KMS-11 (cell line): ENCODE results near the gene ADAMTS10.
"Not testable (repeated sequence)": the region's sequence is repeated elsewhere in the genome, so short reads cannot be mapped to it uniquely, and the experiment has no call there.

Source experiments
- H2AFZ ChIP-seq: fragments of 200-600 bp; sonication (generic); 2 replicates; pipeline ENCODE4 v1.6.1; 2016; ENCODE audit warnings: antibody characterized with exemption, mixed run types, low read depth
- H3K27ac ChIP-seq: fragments of 200-600 bp; sonication (generic); 2 replicates; pipeline ENCODE4 v1.6.1; 2016; ENCODE audit warnings: mild to moderate bottlenecking, mixed run types
- H3K27me3 ChIP-seq: fragments of 200-600 bp; sonication (generic); 2 replicates; pipeline ENCODE4 v1.6.1; 2017; ENCODE audit warnings: mild to moderate bottlenecking, low read depth, mixed run types, moderate library complexity; ENCODE audit not compliant: insufficient read depth
- H3K36me3 ChIP-seq: fragments of 200-600 bp; sonication (generic); 2 replicates; pipeline ENCODE4 v1.6.1; 2017; ENCODE audit warnings: mild to moderate bottlenecking, mixed run types; ENCODE audit not compliant: insufficient read depth
- H3K4me1 ChIP-seq: fragments of 200-600 bp; sonication (generic); 2 replicates; pipeline ENCODE4 v1.6.1; 2016; ENCODE audit warnings: mild to moderate bottlenecking, low read depth, mixed run types; ENCODE audit not compliant: poor library complexity, severe bottlenecking
- H3K4me2 ChIP-seq: fragments of 200-600 bp; sonication (generic); 2 replicates; pipeline ENCODE4 v1.7.0; 2016; ENCODE audit warnings: mild to moderate bottlenecking, mixed run types
- H3K4me3 ChIP-seq: fragments of 200-600 bp; sonication (generic); IDR thresholded peaks from 2 replicates; pipeline ENCODE4 v1.6.1; 2017; ENCODE audit warnings: low read depth, low read length, mixed read lengths; ENCODE audit not compliant: insufficient read depth
- H3K79me2 ChIP-seq: fragments of 200-600 bp; sonication (generic); 2 replicates; pipeline ENCODE4 v1.6.1; 2016; ENCODE audit warnings: low read depth, mixed run types; ENCODE audit not compliant: insufficient read depth
- H3K9ac ChIP-seq: fragments of 200-600 bp; sonication (generic); 2 replicates; pipeline ENCODE4 v1.6.1; 2016; ENCODE audit warnings: mild to moderate bottlenecking, mixed run types
- H4K20me1 ChIP-seq: fragments of 200-600 bp; sonication (generic); 2 replicates; pipeline ENCODE4 v1.6.1; 2016; ENCODE audit warnings: mild to moderate bottlenecking, mixed run types; ENCODE audit not compliant: insufficient read depth
- TF ChIP-seq, protein P1 (sequence below): fragments of 200-600 bp; sonication (generic); conservative IDR thresholded peaks from 2 replicates; pipeline ENCODE4 v1.6.1; 2017; ENCODE audit warnings: low read depth, mild to moderate bottlenecking, antibody characterized with exemption, low read length, moderate library complexity, mixed read lengths

ADAMTS10 gene

DNA sequence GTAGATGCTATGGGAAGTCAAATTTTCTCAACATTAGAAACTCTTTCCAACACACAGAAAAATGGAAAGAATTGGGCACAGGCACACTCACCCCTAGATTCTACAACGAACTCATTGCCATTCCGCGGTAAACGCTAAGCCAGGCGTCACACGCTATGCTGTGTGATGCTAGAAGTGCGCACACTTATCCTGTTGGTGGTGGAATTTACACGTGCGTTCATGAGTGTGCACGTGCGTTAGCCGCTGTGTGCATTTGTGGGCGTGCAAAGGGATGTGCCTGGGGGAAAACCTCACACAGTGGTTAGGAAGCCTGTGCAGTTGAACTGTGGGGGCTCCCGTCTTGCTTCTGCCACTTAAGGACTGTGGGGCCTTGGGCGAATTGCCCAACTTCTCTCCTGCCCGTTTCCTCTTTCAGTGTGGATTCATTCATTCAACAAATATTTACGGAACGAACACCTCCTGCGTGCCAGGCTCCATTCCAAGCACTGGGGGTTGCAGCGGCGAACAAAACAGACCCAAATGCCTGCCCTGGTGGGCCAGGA lies 27.6 kb upstream of the ADAMTS10 start:
- TF ChIP-seq, protein P1, sequence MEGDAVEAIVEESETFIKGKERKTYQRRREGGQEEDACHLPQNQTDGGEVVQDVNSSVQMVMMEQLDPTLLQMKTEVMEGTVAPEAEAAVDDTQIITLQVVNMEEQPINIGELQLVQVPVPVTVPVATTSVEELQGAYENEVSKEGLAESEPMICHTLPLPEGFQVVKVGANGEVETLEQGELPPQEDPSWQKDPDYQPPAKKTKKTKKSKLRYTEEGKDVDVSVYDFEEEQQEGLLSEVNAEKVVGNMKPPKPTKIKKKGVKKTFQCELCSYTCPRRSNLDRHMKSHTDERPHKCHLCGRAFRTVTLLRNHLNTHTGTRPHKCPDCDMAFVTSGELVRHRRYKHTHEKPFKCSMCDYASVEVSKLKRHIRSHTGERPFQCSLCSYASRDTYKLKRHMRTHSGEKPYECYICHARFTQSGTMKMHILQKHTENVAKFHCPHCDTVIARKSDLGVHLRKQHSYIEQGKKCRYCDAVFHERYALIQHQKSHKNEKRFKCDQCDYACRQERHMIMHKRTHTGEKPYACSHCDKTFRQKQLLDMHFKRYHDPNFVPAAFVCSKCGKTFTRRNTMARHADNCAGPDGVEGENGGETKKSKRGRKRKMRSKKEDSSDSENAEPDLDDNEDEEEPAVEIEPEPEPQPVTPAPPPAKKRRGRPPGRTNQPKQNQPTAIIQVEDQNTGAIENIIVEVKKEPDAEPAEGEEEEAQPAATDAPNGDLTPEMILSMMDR, result no peak
- H3K4me3 ChIP-seq, result no peak overlapping the region
- no peaks in the 10 kb centered on the region for H3K4me1 ChIP-seq
- H3K79me2 ChIP-seq, result no peaks in the 10 kb centered on the region
- no peaks in the 10 kb centered on the region; the same call in 1 of the 2 replicates for H3K27me3 ChIP-seq
- no peak overlapping the region for H3K9ac ChIP-seq
- H2AFZ ChIP-seq, result no peak overlapping the region
- no peaks in the 10 kb centered on the region for H4K20me1 ChIP-seq
- H3K4me2 ChIP-seq, result no peak overlapping the region
- no peaks in the 10 kb centered on the region for H3K36me3 ChIP-seq
- no peak overlapping the region for H3K27ac ChIP-seq

DNA sequence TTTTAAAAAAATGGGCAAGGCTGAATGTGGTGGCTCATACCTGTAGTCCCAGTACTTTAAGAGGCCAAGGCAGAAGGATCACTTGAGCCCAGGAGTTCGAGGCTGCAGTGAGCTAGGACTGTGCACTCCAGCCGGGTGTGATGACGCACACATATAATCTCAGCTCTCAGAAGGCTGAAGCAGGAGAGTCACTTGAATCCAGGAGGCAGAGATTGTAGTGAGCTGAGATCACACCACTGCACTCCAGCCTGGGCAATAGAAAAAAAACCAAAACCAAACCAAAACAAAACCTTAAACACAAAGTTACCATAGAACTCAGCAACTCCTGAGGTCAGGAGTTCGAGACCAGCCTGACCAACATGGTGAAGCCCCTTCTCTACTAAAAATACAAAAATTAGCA lies 26.6 kb upstream of the ADAMTS10 start:
- not testable (repeated sequence) for H4K20me1 ChIP-seq, H3K79me2 ChIP-seq, H3K4me2 ChIP-seq, H3K36me3 ChIP-seq, H3K27ac ChIP-seq, H2AFZ ChIP-seq, H3K9ac ChIP-seq, H3K4me1 ChIP-seq, H3K27me3 ChIP-seq, H3K4me3 ChIP-seq

DNA sequence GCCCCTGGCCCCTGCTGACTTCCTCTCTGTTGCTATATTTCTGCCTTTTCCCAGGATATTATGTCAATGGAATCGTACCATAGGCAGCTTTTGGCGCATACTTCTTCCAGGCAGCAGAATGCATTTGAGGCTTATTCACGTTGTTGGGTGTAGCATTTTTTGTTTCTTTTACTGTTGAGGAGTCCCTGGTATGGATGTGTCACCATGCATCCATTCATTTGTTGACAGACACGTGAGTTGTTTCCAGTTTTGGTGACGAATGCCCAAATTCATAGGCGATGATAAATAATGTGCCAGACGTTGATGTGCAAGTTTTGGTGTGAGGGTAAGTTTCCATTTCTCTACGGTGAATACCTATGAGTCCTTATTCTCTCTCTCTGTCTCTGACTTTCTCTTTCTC lies 24.9 kb upstream of the ADAMTS10 start:
- Histone ChIP-seq H3K4me1 (no peaks in the 10 kb centered on the region), H3K36me3 (no peaks in the 10 kb centered on the region), H4K20me1 (no peaks in the 10 kb centered on the region), H3K27ac (no peak overlapping the region), H3K4me2 (no peak overlapping the region), H3K9ac (no peak overlapping the region), H3K27me3 (no peaks in the 10 kb centered on the region; the same call in 1 of the 2 replicates), H3K79me2 (no peaks in the 10 kb centered on the region), H3K4me3 (no peak overlapping the region), H2AFZ (no peak overlapping the region)
- TF ChIP-seq, protein P1, result no peak

DNA sequence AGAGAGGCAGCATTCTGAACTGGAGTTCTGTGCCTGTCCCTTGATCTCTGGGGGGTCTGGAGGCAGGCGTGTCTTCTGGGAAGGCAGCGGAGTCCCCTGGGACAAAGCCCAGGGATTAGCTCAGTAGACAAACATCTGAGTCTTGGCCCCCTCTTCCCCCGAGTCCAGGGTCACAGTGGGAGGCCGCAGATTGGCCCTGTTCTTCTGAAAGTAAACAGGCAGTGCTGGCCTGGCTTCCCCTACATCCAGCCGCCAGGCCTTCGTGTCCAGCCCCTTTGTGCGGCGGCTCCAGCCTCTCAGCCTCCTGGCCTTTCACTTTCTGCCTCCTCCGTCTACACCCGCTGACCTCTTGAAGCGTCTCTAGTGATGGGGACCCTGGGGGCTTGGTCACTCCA lies 20.9 kb upstream of the ADAMTS10 start:
- Histone ChIP-seq H4K20me1 (no peaks in the 10 kb centered on the region), H3K4me3 (no peak overlapping the region), H3K9ac (no peak overlapping the region), H3K4me1 (no peaks in the 10 kb centered on the region), H3K27me3 (no peaks in the 10 kb centered on the region; the same call in 1 of the 2 replicates), H3K27ac (no peak overlapping the region), H3K79me2 (no peaks in the 10 kb centered on the region), H3K4me2 (no peak overlapping the region), H3K36me3 (no peaks in the 10 kb centered on the region), H2AFZ (no peak overlapping the region)
- TF ChIP-seq, protein P1, result no peak

DNA sequence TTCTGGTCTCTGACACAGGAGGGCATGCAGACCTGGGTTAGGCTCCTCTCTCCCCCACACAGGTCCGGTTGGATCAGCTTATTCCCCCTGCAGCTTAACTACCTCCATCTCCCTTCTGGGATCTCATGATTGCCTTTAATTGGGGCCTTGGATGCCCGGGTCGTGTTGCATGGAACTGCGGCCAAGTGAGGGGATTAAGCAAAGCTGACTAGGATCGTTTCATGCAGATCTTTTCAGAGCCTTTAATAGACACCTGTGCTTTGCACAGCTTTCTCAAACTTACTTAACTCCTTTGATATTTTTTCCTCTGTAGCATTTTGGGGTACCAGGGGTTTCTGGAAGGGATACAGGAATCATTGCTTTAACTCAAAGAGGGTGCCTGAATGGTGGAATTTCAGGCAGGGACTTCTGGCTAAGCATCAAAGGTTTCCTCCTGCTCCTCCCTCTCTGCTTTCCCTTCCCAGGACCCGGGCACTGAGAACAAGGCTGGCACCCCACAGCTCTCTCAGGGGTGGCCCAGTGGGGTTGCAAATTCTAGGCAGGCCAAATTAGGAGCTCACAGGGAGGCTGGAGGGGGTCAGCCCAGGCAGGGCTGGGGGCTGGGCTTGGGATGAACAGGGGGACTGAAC lies 20.4 kb upstream of the ADAMTS10 start:
- no peaks in the 10 kb centered on the region for H3K36me3 ChIP-seq
- H3K4me3 ChIP-seq, result no peak overlapping the region
- TF ChIP-seq, protein P1, result no peak
- no peaks in the 10 kb centered on the region for H3K79me2 ChIP-seq
- no peaks in the 10 kb centered on the region; the same call in 1 of the 2 replicates for H3K27me3 ChIP-seq
- no peak overlapping the region for H3K9ac ChIP-seq
- no peak overlapping the region for H2AFZ ChIP-seq
- no peak overlapping the region for H3K27ac ChIP-seq
- no peaks in the 10 kb centered on the region for H3K4me1 ChIP-seq
- H3K4me2 ChIP-seq, result no peak overlapping the region
- H4K20me1 ChIP-seq, result no peaks in the 10 kb centered on the region
